Body of pancreas (tissue), 4 donors: Measurements from ENCODE around the gene DIS3L2. TPM values are rescaled to one million over a fixed set of nuclear protein-coding genes. Genes with fewer than 3 reads are reported as not detected.
"Not testable (repeated sequence)": the region's sequence is repeated elsewhere in the genome, so short reads cannot be mapped to it uniquely, and the experiment has no call there.

ENCODE experiments used
- ATAC-seq: fragments of 150-250 bp; one replicate; pipeline ENCODE4 v1.9.1; 2016
- DNase-seq, 4 donors: peaks; one replicate each; pipeline ENCODE4 v3.0.0-alpha.2; 2019
- H3K27ac ChIP-seq, 4 donors: fragments of 200-600 bp; sonication (generic); 1 replicate in 3 of 4; 2 replicates in 1 of 4; pipeline versions ENCODE4 v1.5.1 to v1.6.1; 2016 to 2019; ENCODE audit warnings: mild to moderate bottlenecking in 1 of 4, mixed read lengths in 1 of 4, moderate library complexity in 1 of 4
- H3K27me3 ChIP-seq, 2 donors: fragments of 200-600 bp; sonication (generic); one replicate each; pipeline ENCODE4 v1.6.0; 2016; ENCODE audit warnings: mild to moderate bottlenecking in 1 of 2
- H3K36me3 ChIP-seq, 2 donors: fragments of 200-600 bp; sonication (generic); replicated peaks in 1 of 2; 2 replicates each; pipeline ENCODE4 v1.5.1; 2016; ENCODE audit warnings: low read depth in 2 of 2; ENCODE audit not compliant: insufficient read depth in 1 of 2
- H3K4me1 ChIP-seq: fragments of 200-600 bp; sonication (generic); one replicate; pipeline ENCODE4 v1.6.0; 2016
- H3K4me3 ChIP-seq, 2 donors: fragments of 200-600 bp; sonication (generic); 1 replicate in 1 of 2; 2 replicates in 1 of 2; pipeline ENCODE4 v1.5.1; 2016 to 2019
- H3K9me3 ChIP-seq, 3 donors: fragments of 200-600 bp; sonication (generic); 1 replicate in 2 of 3; 2 replicates in 1 of 3; pipeline ENCODE4 v1.5.1; 2016
- CTCF ChIP-seq, 7 experiments: fragments of 450-650 bp in 4 of 7; fragments of 200-600 bp in 3 of 7; sonication (generic) in 3 of 7; IDR thresholded peaks; one replicate each; pipeline ENCODE4 v1.5.1; 2016 to 2019; ENCODE audit warnings: antibody characterized with exemption in 7 of 7
- POLR2A ChIP-seq, 3 donors: fragments of 450-650 bp; IDR thresholded peaks; one replicate each; pipeline ENCODE4 v1.6.1; 2016; ENCODE audit warnings: antibody characterized with exemption in 3 of 3, mild to moderate bottlenecking in 2 of 3
- WGBS, 2 donors: methylation state at CpG; one replicate each; pipeline ENCODE4 v1.1.5; 2017; 5-methylcytosine and 5-hydroxymethylcytosine counted together
- intact Hi-C: fragments of 100-400 bp; cut with DNase I; formaldehyde crosslinking; loops from one replicate; pipeline ENCODE4 v1.15.1; 2023
- total RNA-seq, 2 donors: library from RNA; depleted of rRNA; stranded (reverse); fragments of >200 nt; gene quantifications; one replicate each; pipeline ENCODE4 v1.1.0, GENCODE V29; 2016

Gene DIS3L2
- total RNA-seq, 2 donors from 2014 or later = 27.8 to 113 TPM

DNA sequence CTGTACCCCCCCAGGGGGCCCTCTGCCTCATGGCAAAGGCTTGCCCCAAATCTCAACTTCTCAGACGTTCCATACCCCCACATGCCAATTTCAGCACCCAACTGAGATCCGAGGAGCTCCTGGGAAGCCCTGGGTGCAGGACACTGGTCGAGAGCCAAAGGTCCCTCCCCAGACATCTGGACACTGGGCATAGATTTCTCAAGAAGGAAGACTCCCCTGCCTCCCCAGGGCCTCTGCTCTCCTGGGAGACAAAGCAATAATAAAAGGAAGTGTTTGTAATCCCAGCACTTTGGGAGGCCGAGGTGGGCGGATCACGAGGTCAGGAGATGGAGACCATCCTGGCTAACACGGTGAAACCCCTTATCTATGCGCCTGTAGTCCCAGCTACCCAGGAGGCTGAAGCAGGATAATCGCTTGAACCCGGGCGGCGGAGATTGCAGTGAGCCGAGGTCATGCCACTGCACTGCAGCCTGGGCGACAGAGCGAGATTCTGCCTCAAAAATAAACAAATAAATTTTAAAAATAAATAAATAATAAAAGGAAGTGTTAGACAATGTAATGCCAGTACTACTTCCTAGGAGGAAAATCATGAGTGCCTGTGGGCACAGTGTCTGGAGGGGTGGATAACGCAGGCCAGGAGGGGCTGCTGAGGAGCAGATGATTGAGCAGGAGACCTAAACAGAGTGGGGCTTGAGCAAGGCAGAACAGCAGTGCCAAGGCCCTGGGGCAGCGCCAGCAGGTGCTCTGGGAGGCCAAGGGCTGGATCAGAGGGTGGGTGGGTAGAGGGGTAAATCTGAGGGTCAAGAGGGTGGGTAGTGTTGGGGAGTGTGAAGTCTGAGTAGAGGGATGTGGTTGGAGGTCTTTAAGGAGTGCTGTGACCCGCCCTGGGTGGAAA is 421.1 kb downstream of the DIS3L2 start:
- peaks cover 2 to 16% of the 10 kb centered on the region in 2 donors for H3K27me3 ChIP-seq
- TF ChIP-seq POLR2A (IDR thresholded peaks at IDR 0.05) = no peak
- no peak for TF ChIP-seq CTCF (IDR thresholded peaks at IDR 0.05)
- no peak for DNase-seq

GRCh38 chr2:232384466-232384865 is 423.0 kb downstream of the DIS3L2 start:
- Histone ChIP-seq H3K4me1 (peaks cover 22% of the 10 kb centered on the region), H3K27me3 (peaks cover 2 to 28% of the 10 kb centered on the region in 2 donors), H3K4me3 (no peak overlapping the region), H3K9me3 (no peaks in the 10 kb centered on the region), H3K27ac (no peak overlapping the region), H3K36me3 (no peaks in the 10 kb centered on the region)
- intact Hi-C loops = no loop called here
- WGBS, 2 donors = 79 to 89% methylated on average over 1 of the region's 1 CpG
- TF ChIP-seq POLR2A (IDR thresholded peaks at IDR 0.05) (no peak), CTCF (IDR thresholded peaks at IDR 0.05) (no peak)
- ATAC-seq (no peak), DNase-seq (no peak)

More for the DNA sequence above, 421.1 kb downstream of the DIS3L2 start:
- WGBS, 2 donors = 41% methylated on average over 14 to 18 of the region's 18 CpGs
- Histone ChIP-seq H3K9me3 (no peaks in the 10 kb centered on the region), H3K27ac (no peak overlapping the region), H3K36me3 (no peaks in the 10 kb centered on the region), H3K4me3 (no peak overlapping the region), H3K4me1 (peaks cover 13% of the 10 kb centered on the region)
- ATAC-seq = no peak
- intact Hi-C loops = no loop called here

DNA sequence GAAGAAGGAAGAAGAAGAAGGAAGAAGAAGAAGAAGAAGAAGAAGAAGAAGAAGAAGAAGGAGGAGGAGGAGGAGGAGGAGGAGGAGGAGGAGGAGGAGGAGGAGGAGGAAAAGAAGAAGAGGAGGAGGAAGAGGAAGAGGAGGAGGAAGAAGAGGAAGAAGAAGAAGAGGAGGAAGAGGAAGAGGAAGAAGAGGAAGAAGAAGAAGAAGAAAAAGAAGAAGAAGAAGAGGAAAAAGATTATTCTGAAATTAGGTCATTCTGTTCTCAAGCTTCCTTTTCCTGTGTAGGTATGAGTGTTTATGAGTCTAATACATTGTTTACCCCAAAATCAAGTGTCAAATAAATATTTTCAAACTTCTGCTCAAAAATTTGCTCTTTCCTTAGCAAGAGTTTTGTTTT is 423.5 kb downstream of the DIS3L2 start:
- H3K4me3 ChIP-seq, H3K27ac ChIP-seq, ATAC-seq, H3K36me3 ChIP-seq, intact Hi-C loops, DNase-seq, H3K9me3 ChIP-seq: not testable (repeated sequence)
- peaks cover 2 to 28% of the 10 kb centered on the region in 2 donors for H3K27me3 ChIP-seq
- H3K4me1 ChIP-seq = peaks cover 22% of the 10 kb centered on the region

DNA sequence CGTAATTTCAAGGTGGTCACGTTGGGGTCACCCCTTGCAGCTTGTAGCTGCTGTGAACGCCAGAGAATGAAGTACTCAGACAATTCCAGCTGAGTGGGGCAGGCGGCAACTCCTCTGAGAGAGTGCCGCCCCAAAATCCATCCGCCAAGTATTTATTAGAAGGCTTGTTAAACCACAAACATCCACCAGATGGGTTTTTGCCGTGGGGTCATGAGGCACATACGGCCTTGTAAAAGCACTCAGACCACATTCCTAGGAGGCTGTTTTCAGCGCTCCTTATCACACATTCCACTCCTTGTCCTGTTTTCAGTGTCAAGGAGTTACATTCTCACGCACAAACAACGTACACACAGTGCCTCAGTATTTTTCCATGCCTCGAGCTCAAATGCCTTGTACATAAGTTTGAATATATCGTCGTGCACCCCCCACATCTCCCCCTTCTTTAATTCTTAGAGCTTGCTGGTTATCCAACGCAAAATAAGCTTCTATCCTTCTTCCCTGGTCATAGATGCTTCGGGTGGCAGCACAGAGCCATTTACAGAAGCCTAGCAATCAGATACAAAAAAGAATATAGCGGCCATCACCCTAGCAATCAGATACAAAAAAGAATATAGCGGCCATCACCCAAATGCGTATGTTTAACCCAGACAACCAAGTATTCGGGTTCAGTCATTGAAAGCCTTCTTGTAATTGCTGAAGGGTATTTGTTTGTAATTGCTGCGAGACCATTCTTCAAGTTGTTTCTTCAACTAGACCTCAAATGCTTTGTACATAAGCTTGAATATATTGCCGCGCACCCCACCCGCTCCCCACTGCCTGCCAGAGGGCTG is 424.4 kb downstream of the DIS3L2 start:
- TF ChIP-seq POLR2A (IDR thresholded peaks at IDR 0.05) = no peak
- no peak for TF ChIP-seq CTCF (IDR thresholded peaks at IDR 0.05)
- ATAC-seq (no peak), DNase-seq (no peak)
- H3K27ac ChIP-seq = no peak overlapping the region
- H3K36me3 ChIP-seq = no peaks in the 10 kb centered on the region
- H3K4me1 ChIP-seq = peaks cover 22% of the 10 kb centered on the region
- intact Hi-C loops = no loop called here
- no peak overlapping the region for H3K4me3 ChIP-seq
- WGBS, 2 donors = 12% methylated on average over 24 of the region's 24 CpGs
- peaks cover 2 to 28% of the 10 kb centered on the region in 2 donors for H3K27me3 ChIP-seq
- no peaks in the 10 kb centered on the region for H3K9me3 ChIP-seq

GRCh38 chr2:232386490-232386739 is 424.9 kb downstream of the DIS3L2 start:
- peaks cover 2 to 28% of the 10 kb centered on the region in 2 donors for H3K27me3 ChIP-seq
- no peaks in the 10 kb centered on the region for H3K9me3 ChIP-seq
- peaks cover 22% of the 10 kb centered on the region for H3K4me1 ChIP-seq
- TF ChIP-seq POLR2A (IDR thresholded peaks at IDR 0.05) = no peak
- no peak for TF ChIP-seq CTCF (IDR thresholded peaks at IDR 0.05)
- intact Hi-C loops = no loop called here
- H3K27ac ChIP-seq = no peak overlapping the region
- H3K4me3 ChIP-seq = no peak overlapping the region
- ATAC-seq (no peak), DNase-seq (no peak)
- H3K36me3 ChIP-seq = no peaks in the 10 kb centered on the region
- WGBS, 2 donors = 7 to 34% methylated on average over 23 of the region's 23 CpGs
